ENCODE data around the gene GABRB2.
"Not testable (repeated sequence)": the region's sequence is repeated elsewhere in the genome, so short reads cannot be mapped to it uniquely, and the experiment has no call there.

GABRB2 gene

DNA sequence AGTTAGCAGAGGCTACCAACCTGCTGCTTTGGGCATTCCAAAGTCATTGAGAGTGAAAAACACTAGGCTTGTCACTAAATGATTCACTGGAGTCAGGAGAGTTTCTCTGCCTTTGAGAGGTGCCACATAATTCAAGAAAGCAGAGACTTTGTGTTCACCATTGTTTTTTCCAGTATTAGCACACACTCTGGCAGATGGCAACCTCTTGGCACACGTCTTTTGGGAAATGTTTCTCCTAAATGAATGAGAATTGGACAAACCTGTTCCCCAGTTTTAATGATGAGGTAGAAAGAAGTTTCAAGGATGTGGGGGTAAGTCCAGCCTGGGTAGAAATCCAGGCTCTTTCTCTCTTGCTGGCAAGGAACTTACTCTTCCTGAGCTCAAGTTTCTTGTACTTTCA lies 259.1 kb downstream of the GABRB2 start:
- no peak for DNase-seq

DNA sequence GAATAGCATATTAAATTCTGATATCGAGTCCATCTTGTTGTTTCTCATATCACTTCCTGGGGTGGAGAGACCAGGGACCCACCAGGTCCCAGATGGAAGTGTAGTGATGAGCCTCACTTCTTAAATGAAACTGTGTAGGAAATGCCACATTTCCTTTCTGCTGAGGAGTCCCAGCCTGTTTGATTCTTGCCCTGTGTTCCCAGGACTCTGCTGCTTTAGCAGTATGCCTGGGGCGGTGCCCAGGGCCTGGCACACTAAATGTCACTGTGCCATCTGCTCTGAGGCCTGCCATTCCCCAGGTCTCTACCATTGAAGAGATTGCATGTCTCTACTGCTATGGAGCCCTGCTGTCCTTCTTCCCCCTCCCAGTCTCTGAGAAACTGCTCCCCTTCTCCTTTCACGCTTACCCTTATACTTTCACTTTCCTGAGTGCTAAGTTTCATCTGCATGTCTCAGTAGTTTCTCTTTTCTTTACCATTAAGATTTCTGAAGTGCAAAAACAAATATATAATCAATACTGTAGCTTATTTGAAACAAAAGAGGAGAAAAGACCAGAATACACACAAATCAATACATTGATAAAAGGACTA lies 260.4 kb downstream of the GABRB2 start:
- DNase-seq: no peak

DNA sequence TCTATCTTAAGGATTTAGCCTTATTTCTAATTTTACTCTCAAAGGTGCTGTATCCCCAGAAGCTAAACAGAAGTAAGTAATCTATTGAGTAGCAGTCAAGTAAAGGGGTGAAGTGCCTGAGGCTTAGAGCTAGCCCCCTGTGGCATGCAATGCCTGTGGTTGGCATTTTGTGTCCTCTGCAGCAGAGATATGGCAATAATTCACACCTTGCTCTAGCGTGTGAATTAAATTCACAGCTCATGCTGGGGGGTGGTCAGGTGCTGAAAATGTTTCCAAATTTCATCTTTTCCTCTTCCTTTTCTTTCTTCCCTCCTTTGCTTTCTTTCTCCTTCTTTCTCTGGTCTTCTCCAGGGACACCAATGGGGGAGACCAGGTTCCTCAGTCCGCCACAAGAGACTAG lies 262.1 kb downstream of the GABRB2 start:
- DNase-seq: no peak

DNA sequence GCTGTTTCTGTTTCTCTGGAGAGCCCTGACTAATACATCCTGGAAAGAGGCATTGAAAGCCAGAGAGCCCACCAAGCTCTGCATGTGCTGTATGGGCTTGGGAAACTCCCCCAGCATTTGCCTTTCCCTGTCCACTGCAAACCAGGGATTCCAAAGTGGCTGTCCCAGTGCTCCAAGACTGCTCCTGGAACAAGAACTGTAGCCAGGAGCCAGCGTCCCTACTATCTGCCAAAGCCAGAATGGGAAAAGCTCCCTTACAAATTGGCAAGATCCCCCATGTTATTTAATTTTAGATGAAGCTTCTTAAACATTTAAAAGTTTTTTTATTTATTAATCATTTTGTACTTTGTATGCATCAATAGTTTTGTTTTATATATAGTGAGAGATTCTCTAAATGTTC lies 263.2 kb downstream of the GABRB2 start:
- DNase-seq: no peak

DNA sequence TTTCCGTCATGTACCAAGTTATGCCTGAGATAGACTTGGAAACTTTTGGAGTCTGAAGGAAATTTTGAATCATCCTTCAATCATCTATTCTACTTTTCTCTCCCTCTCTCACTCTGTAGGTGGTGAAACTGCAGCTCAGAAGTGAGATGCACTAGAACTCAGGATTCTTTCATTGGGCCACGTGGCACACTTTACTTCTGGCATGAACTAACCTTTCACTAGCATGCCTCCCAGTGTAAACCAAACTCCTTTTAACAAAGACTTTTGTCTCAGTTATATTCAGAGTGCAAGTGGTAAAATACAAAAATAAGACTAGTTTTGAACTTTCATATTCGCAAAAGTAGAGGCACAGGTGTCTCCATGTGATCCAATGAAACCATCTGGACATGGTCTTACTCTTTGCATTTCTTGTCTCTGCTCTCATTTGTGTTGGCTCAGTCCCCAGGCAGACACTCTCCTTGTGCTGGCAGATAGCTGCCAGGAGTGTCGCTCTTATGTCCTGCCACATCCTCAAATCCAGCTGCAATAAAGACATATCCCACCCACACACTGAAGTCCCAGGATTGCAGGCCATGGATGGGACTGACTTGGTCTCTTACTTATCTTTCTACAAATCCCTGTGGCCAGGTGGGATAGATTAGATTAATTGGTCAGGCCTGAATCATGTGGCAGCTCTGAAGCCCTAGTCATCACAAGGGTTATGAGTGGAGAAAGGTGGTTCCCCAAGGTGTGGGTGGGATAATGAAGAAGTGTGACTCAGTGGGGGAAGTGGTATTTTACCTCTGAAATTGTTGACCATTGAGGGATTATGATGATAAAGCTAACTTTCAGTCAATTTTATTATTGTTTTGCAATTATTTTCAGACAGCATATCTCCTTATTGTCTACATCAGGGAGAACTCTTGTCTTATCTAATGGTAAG lies 267.5 kb downstream of the GABRB2 start:
- no peak for DNase-seq

DNA sequence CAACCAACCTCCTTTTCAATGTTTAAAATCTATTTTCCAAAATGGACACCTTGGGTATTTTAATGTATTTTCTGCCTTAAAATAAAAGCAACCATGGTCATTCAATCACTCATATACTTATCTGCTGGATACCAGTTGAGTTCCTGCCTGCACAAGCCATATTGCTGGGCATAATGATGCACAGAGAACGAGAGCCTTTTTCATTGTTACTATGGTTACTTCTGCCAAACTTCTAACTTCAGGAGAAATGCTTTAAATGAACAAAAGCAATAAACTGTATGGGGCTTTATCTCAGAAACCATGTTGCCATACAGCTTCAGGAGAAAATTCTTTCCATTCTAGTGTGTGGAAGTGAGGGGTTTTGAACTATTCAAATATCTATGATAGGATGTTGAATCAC lies 269.5 kb downstream of the GABRB2 start:
- no peak for DNase-seq

DNA sequence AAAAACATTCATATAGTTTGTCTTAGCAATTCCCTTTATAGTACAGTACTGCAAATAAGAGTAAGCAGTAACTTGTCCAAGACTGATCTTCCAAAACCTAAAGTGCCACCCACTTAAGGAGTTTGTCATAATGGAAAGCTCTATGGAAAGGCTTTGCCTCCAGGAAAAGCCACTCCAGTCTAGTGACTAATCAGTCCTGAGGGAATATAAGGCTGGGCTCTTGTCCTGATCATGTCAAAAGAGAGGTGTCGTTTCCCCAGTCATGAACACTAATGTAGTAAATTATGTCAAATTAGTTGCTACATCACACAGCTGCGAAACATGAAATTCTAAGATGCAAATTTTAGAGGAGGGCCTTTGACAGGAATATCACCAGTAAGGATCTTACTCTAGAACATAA lies 271.6 kb downstream of the GABRB2 start:
- no peak for DNase-seq

DNA sequence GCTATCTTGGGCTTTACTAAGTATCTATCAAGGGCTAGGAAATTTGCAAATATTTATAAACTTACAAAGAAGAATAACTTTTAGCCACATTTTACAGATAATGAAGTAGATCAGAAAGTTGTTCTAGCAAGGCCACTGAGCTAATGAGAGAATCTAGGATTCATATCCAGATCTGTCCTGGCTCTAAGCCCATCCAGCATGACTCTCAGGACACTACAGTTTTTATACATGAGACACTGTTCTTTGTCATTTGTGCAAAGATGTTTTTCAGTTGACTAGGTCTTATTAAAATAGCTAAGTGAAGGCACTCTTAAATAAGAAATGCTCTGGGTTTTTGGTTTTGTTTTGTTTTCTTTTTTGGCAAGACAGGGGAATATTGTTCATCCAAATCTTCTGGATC lies 273.1 kb downstream of the GABRB2 start:
- DNase-seq: no peak

DNA sequence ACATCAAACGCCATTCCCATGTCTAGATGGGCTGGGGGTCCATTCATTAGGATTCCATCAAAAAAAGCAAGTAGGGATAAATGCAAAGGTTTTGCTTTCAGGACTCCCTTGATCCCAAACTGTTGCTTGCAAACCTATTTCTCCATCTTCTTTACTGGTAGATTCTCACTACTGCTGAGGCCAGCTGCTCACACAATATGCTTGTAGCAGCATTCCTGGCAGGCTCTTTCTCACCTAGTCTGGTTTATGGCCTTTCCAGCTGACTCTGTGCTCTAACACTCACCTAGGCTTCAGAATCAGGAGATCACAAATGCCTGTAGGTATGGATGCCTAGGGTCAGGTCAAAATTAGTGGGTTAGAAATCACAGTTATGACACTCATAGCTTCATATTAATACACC lies 274.7 kb downstream of the GABRB2 start:
- no peak for DNase-seq

DNA sequence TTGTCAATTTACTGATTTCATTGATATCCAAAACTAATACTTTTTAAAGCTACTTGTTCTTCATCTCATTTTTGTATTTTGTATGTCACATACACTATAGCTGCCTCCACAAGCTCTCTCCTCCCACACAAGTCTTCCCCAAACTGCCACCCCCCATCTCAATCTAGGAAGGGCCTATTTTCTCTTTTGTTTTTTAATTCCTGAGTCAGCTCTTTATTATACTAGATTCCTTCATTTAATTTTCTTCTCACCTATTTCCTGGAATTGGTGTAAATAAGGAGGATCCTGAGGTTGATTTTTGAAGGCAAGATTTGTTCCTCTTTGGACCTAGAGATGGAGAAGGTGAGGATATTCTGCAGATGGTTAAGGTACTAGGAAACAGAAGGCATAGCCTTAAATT lies 277.4 kb downstream of the GABRB2 start:
- DNase-seq: no peak

DNA sequence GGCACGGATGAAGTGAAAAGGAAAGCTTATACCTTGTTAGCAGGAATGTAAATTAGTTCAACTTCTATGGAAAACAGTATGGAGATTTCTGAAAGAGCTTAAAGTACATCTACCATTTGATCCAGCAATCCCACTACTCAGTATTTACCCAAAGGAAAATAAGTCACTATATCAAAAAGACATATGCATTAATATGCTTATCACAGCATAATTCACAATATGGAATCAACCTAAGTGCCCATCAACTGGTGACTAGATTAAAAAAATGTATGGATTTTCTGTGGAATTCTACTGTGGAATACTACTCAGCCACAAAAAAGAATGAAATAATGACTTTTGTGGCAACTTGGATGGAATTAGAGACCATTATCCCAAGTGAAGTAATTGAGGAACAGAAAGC lies 279.6 kb downstream of the GABRB2 start:
- no peak for DNase-seq

DNA sequence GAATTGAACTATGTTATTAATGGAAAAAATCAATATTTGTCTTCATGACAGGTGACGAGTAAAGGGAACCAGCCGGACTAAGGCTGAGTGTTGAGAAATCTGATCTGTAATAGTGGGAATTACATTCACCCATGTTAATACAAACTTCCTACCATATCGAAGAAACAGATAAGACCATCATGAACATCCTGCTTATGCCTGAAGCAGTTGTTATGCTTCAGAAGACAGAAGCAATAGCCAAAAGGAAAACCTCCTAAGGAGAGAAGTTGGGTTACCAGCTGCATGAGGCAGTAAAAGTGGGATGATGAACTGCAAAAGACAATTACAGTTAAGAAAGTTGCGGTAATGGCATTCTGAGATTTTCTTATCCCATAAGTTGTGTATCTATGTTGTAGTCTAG lies 281.5 kb downstream of the GABRB2 start:
- DNase-seq: no peak

DNA sequence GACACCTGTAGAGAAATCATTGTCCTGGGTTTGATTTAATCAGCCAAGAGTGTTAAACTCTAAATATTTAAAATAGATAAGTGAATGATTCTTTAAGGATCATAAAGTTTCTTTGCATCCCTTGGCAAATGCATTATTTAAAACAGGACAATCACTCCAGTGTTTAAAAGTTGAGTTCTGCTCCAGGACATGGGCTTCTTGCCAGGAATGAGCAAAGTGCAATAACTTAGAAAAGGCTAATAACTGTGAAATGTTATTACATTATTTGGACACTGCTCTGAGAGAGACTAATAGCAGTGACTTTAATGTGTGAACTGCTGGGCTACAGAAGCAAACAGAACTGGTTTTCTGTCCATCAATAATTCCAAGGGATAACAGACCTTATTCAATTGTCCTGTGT lies 283.3 kb downstream of the GABRB2 start:
- DNase-seq: no peak

DNA sequence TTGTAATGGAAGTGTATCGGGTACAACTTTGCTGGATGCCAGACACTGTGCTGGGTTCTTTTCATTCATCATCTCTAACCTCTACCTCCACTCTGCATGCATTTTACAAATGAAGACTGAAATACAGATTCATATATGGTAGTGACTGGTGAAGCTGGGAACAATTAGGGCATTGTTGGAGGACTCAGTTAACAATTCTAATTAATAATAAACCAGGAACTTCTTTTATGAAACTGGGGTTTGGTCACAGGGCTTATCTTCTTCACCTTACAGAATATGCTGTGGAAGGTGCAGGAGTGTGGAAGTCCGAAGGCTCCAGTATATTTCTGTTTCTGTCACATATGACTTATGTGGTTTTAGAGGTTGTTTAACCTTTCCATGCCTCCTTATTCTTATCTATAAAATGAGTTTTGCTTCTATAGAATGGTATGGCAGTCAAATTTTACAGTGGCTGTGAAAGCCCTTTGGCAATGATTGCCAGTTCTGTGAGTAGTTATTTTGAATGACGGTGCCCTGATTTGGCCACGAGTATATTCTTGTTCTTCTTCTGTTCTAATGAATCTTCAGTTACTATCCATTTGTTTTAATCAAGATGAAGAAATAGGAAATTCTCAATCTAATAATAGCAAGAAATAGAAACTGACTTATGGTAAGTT lies 284.7 kb downstream of the GABRB2 start:
- DNase-seq: no peak

DNA sequence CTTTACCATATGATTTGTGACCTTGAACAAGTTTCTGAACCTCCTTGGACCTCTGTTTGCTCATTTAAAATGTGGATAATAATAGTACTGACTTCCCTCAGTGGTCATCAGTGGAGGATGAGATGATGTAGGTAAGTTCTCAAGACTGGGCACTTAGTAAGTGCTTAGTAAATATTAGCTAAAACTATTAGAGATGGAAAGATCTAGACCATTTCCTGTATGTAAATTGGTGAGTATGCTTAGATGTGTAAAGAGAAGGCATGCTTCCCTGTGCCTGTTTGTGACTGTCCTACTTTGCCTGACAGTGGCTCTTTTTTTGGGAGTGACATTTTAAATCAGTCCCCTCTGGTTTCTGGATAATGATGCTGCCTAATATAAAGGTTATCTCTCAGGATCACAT lies 288.1 kb downstream of the GABRB2 start:
- DNase-seq: no peak

DNA sequence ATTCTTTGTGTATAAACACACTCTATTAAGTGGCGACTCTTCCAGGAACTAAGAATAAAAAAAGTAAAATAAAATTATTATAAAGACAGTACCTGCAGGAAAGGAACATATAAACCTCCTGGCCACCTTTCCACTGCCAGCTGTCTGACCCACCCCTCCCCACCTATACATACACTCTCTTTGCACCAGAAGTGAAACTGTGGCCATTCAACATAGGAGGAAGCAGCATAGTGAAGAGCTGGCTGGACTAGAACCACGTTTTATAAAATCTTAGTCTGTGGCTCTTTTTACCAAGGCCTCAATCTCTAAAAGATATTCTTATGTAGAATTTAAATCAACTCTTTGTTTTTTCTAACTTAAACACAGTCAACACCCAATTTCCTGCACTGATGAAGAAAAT lies 289.6 kb downstream of the GABRB2 start:
- no peak for DNase-seq

DNA sequence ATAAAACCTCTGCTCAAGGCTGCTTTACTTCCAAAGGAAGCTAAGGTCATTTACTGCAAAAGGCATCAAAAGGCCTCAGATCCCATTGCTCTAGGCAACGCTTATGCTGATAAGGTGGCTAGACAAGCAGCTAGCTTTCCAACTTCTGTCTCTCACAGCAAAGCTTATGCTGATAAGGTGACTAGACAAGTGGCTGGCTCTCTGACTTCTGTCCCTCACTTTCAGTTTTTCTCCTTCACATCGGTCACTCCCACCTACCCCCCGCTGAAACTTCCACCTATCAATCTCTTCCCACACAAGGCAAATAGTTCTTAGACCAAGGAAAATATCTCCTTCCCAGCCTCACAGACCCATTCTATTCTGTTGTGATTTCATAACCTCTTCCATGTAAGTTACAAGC lies 293.6 kb downstream of the GABRB2 start:
- not testable (repeated sequence) for DNase-seq

DNA sequence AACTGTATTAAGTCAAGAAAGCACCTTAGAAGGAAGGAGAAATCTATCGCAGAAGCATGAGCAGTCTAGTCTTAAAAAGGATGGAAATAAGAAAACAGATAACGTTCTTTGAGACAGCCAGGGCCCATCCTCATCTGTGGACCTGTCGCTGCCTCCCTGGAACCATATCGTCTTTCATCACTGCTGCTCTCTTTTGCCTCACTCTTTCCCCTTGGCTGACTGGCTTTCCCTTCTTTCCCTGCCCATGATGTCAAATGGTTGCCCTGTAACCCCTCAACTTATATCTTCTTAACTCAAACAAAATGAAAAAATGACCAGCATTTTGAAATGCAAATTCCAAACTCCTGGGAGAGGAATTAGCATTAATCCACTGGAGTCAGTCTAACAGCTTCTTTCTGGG lies 299.8 kb downstream of the GABRB2 start:
- no peak for DNase-seq

DNA sequence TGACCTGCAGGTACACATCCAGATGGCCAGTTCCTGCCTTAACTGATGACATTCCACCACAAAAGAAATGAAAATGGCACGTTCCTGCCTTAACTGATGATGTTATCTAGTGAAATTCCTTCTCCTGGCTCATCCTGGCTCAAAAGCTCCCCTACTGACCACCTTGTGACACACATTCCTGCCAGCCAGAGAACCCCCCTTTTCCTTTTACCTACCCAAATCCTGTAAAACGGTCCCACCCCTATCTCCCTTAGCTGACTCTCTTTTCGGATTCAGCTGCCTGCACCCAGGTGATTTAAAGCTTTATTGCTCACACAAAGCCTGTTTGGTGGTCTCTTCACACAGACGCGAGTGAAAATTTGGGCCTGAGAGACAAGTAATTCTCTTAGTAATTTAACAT lies 300.7 kb downstream of the GABRB2 start:
- DNase-seq: not testable (repeated sequence)

Data from NCI-H510A (cell line).